Measurements from ENCODE around the gene KCNAB2.

- TF ChIP-seq POLR2A (IDR thresholded peaks at IDR 0.05) (no peak), POLR2AphosphoS5 (IDR thresholded peaks at IDR 0.05; ENCODE audit: insufficient read depth in 1 of 2, low read depth in 1 of 2) (no peak)
- TF ChIP-seq, protein P1, sequence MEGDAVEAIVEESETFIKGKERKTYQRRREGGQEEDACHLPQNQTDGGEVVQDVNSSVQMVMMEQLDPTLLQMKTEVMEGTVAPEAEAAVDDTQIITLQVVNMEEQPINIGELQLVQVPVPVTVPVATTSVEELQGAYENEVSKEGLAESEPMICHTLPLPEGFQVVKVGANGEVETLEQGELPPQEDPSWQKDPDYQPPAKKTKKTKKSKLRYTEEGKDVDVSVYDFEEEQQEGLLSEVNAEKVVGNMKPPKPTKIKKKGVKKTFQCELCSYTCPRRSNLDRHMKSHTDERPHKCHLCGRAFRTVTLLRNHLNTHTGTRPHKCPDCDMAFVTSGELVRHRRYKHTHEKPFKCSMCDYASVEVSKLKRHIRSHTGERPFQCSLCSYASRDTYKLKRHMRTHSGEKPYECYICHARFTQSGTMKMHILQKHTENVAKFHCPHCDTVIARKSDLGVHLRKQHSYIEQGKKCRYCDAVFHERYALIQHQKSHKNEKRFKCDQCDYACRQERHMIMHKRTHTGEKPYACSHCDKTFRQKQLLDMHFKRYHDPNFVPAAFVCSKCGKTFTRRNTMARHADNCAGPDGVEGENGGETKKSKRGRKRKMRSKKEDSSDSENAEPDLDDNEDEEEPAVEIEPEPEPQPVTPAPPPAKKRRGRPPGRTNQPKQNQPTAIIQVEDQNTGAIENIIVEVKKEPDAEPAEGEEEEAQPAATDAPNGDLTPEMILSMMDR (IDR thresholded peaks at IDR 0.05): no peak
Measured at GRCh38 chr1:6130596-6130995, 84.9 kb downstream of the KCNAB2 start.
